A673 (cell line): ENCODE data around the gene BTF3L4. TPM values are rescaled to one million over a fixed set of nuclear protein-coding genes. Genes with fewer than 3 reads are reported as not detected.

Experiments
- BruUV-seq: library from RNA; stranded (reverse); fragments of 400-500 nt; replicated peaks from 2 replicates; lab custom pipeline; 2021; lab: Mats Ljungman, UMichigan
- CTCF ChIA-PET: fragments of 300-600 bp; sonication (Branson Sonifier 250); formaldehyde crosslinking; loops from one replicate; lab custom pipeline; 2022; ENCODE audit warnings: antibody characterized with exemption; lab: Charles Lee
- POLR2A ChIA-PET: fragments of 300-600 bp; sonication (Branson Sonifier 250); formaldehyde crosslinking; loops from one replicate; lab custom pipeline; 2022; ENCODE audit warnings: antibody characterized with exemption; ENCODE audit not compliant: low non-redundant PET; lab: Charles Lee
- DNase-seq: peaks from one replicate; pipeline ENCODE4 v3.0.0-alpha.2; 2015; ENCODE audit warnings: low spot score
- H3K27ac ChIP-seq: fragments of 200-600 bp; sonication (generic); 2 replicates; pipeline ENCODE4 v1.5.1; 2016; ENCODE audit warnings: mixed run types, low read depth, mild to moderate bottlenecking, mixed read lengths, antibody characterized with exemption, low read length; ENCODE audit not compliant: poor library complexity, severe bottlenecking
- H3K27me3 ChIP-seq: fragments of 200-600 bp; sonication (generic); replicated peaks from 2 replicates; pipeline ENCODE4 v1.6.1; 2017; ENCODE audit warnings: mixed run types, low read depth, mild to moderate bottlenecking, mixed read lengths, antibody characterized with exemption, low read length; ENCODE audit not compliant: insufficient read depth, poor library complexity
- H3K36me3 ChIP-seq: fragments of 200-600 bp; sonication (generic); 2 replicates; pipeline ENCODE4 v1.6.1; 2016; ENCODE audit warnings: mixed run types, mild to moderate bottlenecking, mixed read lengths, antibody characterized with exemption, low read length; ENCODE audit not compliant: insufficient read depth, poor library complexity, severe bottlenecking
- H3K4me1 ChIP-seq: fragments of 200-600 bp; sonication (generic); 2 replicates; pipeline ENCODE4 v1.6.1; 2017; ENCODE audit warnings: mixed run types, mild to moderate bottlenecking, mixed read lengths, antibody characterized with exemption, low read length; ENCODE audit not compliant: insufficient read depth, poor library complexity, severe bottlenecking
- H3K4me3 ChIP-seq: fragments of 200-600 bp; sonication (generic); 2 replicates; pipeline ENCODE4 v1.5.1; 2016; ENCODE audit warnings: low read depth, mixed run types, mild to moderate bottlenecking, mixed read lengths, low read length; ENCODE audit not compliant: poor library complexity, severe bottlenecking
- H3K9me3 ChIP-seq: fragments of 200-600 bp; sonication (generic); 2 replicates; pipeline ENCODE4 v1.6.1; 2016; ENCODE audit warnings: mixed run types, low read depth, mild to moderate bottlenecking, mixed read lengths, antibody characterized with exemption, low read length; ENCODE audit not compliant: poor library complexity, severe bottlenecking
- EZH2 ChIP-seq: fragments of 200-600 bp; sonication (generic); IDR thresholded peaks from 2 replicates; pipeline ENCODE4 v1.6.1; 2017; ENCODE audit warnings: borderline replicate concordance, low read depth, mild to moderate bottlenecking, mixed read lengths, antibody characterized with exemption, low read length; ENCODE audit not compliant: poor library complexity, severe bottlenecking
- intact Hi-C: fragments of 100-400 bp; cut with micrococcal nuclease; formaldehyde crosslinking; loops from one replicate; pipeline ENCODE4 v1.10.0; 2022; ENCODE audit not compliant: unreplicated experiment
- total RNA-seq: library from RNA; stranded (reverse); gene quantifications from 2 replicates; pipeline ENCODE4 v1.2.3, GENCODE V29; 2021
- TF ChIP-seq, protein P1 (sequence below): fragments of 300-800, 200-600 bp; sonication (generic); conservative IDR thresholded peaks from 2 replicates; pipeline ENCODE4 v1.5.1; 2017; ENCODE audit warnings: low read depth, mild to moderate bottlenecking, antibody characterized with exemption, low read length, moderate library complexity, mixed read lengths

The BTF3L4 gene
- total RNA-seq, 1 experiment from 2014 or later: 87.0 TPM

DNA sequence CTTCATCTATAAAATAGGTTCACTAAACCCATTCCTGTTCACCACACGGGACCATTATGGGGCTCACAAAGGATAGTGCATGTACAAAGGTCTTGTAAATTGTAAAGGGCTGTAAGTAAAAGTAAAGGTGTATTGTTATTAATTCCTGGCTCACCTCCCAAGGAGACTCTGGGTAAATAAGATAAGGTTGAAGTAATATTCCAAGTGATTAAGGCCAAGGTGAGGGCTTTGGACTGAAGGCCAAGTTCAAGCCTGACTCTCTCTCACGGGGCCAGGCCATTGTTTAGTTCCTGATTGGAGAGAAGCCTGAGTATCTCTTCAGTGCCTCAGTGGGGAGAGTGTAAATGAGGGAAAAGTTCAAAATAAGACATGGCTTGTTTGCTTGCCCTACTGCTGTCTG lies 66.3 kb downstream of the BTF3L4 start:
- ChIA-PET POLR2A (no interaction called here), CTCF (no interaction called here)
- Histone ChIP-seq H3K4me1 (no peaks in the 10 kb centered on the region), H3K4me3 (no peak overlapping the region), H3K9me3 (no peaks in the 10 kb centered on the region), H3K27ac (no peak overlapping the region), H3K36me3 (no peaks in the 10 kb centered on the region), H3K27me3 (peaks cover 5% of the 10 kb centered on the region)
- no peak for TF ChIP-seq EZH2
- TF ChIP-seq, protein P1, sequence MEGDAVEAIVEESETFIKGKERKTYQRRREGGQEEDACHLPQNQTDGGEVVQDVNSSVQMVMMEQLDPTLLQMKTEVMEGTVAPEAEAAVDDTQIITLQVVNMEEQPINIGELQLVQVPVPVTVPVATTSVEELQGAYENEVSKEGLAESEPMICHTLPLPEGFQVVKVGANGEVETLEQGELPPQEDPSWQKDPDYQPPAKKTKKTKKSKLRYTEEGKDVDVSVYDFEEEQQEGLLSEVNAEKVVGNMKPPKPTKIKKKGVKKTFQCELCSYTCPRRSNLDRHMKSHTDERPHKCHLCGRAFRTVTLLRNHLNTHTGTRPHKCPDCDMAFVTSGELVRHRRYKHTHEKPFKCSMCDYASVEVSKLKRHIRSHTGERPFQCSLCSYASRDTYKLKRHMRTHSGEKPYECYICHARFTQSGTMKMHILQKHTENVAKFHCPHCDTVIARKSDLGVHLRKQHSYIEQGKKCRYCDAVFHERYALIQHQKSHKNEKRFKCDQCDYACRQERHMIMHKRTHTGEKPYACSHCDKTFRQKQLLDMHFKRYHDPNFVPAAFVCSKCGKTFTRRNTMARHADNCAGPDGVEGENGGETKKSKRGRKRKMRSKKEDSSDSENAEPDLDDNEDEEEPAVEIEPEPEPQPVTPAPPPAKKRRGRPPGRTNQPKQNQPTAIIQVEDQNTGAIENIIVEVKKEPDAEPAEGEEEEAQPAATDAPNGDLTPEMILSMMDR: no peak
- no TSS peak for BruUV-seq
- intact Hi-C loops: no loop called here
- DNase-seq: no peak

DNA sequence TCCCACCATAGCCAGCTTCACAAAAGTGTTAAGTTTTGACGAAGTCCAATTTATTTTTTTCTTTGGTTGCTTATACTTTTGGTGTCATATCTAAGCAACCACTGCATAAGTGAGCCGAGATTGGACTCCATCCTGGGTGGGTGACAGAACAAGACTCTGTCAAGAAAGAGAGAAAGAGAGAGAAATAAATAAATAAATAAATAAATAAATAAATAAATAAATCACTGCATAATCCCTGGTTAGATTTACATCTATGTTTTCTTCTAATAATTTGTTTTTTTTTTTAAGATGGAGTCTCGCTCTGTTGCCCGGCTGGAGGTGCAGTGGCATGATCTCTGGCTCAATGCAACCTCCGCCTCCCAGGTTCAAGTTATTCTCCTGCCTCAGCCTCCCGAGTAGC lies 67.5 kb downstream of the BTF3L4 start:
- no peak overlapping the region for H3K27ac ChIP-seq
- intact Hi-C loops: no loop called here
- peaks cover 5% of the 10 kb centered on the region for H3K27me3 ChIP-seq
- POLR2A ChIA-PET: no interaction called here
- H3K4me3 ChIP-seq: no peak overlapping the region
- CTCF ChIA-PET: interaction anchor here (0.7 kb wide), 1 partner anchor 245 kb away, joined by 3 read pairs; no protein-coding TSS in a partner anchor
- no peaks in the 10 kb centered on the region for H3K36me3 ChIP-seq
- no peaks in the 10 kb centered on the region for H3K4me1 ChIP-seq
- no TSS peak for BruUV-seq
- no peaks in the 10 kb centered on the region for H3K9me3 ChIP-seq
- TF ChIP-seq EZH2: no peak
- TF ChIP-seq, protein P1: no peak
- no peak for DNase-seq

DNA sequence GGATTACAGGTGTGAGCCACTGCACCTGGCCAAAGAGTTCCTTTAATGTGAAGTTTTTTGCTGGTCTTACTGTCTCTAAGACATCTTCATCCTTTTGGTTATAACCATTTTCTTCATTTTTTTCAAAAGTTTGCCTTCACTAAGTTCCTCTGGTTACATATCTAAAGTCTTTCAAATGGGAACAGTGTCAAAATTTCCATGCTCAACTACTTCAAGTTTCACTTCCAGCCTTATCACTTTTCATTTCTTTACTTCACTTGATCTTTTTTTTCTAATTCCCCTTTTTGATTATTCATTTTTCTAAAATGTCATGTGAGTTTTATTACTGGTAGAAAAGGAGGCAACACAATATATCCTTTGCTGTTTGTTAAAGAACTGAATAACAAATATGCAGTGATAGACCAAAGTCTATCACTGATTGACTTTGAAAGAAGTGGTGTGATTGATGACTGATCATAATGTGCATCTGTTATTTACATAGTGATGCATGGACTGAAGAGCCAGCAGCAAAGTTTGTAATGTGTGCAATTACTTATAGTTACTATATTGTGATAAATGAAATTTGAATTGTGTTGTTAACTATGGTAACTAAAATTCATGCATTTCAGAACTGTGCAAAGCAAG lies 69.8 kb downstream of the BTF3L4 start:
- H3K4me3 ChIP-seq: no peak overlapping the region
- H3K9me3 ChIP-seq: no peaks in the 10 kb centered on the region
- no TSS peak for BruUV-seq
- intact Hi-C loops: loop anchor here (5.0 kb wide), 3 partner anchors 171 to 561 kb away; no protein-coding TSS in a partner anchor
- POLR2A ChIA-PET: no interaction called here
- no peaks in the 10 kb centered on the region for H3K36me3 ChIP-seq
- CTCF ChIA-PET: no interaction called here
- no peak overlapping the region for H3K27ac ChIP-seq
- DNase-seq: no peak
- peaks cover 5% of the 10 kb centered on the region for H3K27me3 ChIP-seq
- TF ChIP-seq, protein P1: no peak
- no peak for TF ChIP-seq EZH2
- H3K4me1 ChIP-seq: no peaks in the 10 kb centered on the region
